ENCODE measurements around the gene ATP9B. TPM values are rescaled to one million over a fixed set of nuclear protein-coding genes. Genes with fewer than 3 reads are reported as not detected.
"Not testable (repeated sequence)": the region's sequence is repeated elsewhere in the genome, so short reads cannot be mapped to it uniquely, and the experiment has no call there.

Gene ATP9B
- total RNA-seq, 1 donor from 2014 or later: 18.7 TPM

- no peak for DNase-seq (ENCODE audit: low read depth)
Observed at GRCh38 chr18:79229431-79229830, 160.2 kb downstream of the ATP9B start.

- DNase-seq (ENCODE audit: low read depth): no peak
Observed at GRCh38 chr18:79234438-79234837, 165.2 kb downstream of the ATP9B start.

DNA sequence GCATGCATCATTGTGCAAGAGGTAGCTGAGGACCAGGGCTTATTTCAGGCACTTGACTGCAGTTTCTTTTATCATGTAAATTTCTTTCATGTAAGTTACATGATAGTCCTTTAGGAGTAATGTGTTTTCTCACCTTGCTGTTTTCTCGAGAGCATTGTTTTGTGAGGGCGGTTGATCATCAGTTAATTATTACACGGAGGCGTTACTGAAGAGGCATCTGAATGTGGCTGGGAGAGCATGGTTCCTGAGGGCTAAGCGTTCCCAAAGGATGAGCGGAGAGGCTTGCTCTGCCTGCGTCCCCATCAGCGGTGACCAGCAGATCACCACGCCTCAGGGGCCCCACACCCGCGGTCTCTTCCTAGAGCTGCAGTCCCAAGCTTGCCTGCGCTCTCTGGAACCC is 170.4 kb downstream of the ATP9B start:
- DNase-seq (ENCODE audit: low read depth): no peak

- no peak for DNase-seq (ENCODE audit: low read depth)
Observed at GRCh38 chr18:79241755-79242154, 172.6 kb downstream of the ATP9B start.

DNA sequence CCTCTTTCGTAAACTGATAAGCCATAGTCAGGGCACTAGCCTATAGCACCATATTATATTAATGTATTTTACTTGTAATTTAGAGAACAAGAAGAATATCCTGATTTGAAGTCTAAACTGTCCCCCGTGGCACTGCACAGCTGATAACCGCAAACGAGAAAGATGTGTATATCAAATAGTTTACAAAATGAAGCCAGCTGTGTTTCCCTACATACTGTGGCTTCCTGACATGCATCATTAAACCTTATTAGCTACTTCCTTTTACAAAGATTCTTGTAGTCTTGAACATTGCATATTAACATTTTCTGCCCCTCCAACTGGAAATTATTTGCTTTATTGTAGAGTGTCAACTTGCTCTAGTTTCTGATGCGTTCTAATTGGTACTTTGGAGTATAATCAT is 173.1 kb downstream of the ATP9B start:
- no peak for DNase-seq (ENCODE audit: low read depth)

GRCh38 chr18:79245517-79246001 is 176.4 kb downstream of the ATP9B start:
- DNase-seq (ENCODE audit: low read depth): no peak

DNA sequence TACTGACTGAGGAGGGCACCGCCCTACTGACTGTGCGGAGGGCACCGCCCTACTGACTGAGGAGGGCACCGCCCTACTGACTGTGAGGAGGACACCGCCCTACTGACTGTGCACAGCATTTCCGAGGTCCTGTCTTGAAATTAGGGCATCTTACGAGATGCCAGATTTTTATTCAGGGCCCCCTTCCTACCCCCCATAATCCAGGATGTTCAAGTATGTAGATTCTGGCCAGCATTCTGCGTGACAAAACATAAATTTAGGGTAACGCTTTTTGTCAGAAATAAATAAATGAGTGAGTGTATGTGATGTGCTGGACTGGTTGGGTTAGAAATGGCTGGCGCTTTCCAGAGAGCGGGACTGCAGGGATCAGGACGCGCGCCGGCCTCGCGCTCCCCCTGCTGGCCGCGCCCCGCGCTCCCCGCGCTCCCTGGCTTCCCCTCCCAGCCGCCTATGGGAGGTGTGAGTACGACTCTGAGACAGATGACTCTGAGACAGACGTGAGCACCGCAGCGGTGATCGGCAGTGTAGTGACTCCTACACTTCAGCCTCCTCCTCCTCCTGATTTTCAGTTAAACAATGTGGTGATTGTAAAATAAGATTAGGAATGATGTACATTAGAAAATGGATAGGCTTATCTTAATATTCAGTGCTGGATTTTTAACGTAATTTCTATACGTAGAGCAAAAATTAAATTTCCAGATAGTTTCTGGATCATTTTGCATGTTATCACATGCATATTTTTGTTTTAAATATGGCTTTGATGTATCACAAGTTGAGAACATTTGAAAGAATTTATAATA is 177.3 kb downstream of the ATP9B start:
- no peak for DNase-seq (ENCODE audit: low read depth)

DNA sequence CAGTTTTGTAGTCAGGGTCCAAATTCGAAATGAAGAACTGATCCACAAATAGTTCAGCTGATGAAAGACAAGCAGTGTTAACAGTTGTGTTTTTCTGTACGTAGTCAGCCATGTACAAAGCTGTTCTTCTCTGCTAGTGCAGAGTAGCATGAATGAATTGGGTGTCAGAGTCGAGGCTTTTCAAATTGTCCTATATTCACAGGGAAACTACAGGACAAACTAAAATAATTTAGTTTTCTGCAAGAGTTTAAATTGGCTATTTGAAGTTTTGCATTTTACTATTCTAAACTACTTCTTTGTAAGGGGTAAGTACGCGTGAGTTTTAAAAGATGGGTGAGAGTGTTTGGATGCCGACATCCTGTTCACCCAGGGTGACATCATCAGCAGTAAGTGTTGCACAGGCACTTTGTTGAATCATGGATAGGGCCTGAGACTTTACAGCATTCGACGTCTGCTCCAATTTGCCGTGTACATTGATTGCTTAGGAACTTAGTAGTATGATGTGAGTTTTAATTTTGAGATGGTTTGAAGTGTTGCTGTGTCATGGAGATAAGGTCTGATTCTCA is 179.4 kb downstream of the ATP9B start:
- no peak for DNase-seq (ENCODE audit: low read depth)

DNA sequence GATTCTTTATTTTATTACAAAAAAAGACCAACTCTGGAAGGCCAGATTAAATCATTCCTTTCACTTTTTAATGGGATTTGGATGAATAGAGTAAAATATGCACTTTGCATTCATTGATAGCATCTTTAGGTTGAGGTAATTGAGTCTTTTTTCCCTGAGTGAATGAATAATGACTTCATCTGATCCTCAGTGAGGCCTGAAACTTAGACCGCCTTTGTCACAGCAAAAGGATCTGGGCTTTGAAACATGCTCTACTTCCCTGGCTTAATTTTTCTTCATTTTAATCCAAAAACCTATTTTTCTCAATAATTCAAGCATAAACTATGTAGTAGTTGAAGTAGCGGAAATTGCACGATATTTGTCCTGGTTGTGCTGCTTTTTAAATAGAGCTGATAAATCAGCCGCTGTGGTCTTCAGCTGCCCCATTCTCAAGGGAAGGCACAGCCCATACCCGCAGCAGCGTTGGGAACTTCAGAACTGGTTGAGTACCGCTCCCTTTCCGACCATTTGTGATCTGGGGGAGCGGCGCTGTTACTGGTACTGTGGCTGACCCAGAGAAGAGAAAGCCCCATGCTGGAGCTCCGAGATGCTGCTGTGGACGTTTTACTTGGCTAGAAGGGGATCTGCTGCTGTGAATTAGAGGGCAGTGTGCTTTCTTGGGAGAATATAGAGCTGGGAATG is 181.2 kb downstream of the ATP9B start:
- DNase-seq (ENCODE audit: low read depth): no peak

DNA sequence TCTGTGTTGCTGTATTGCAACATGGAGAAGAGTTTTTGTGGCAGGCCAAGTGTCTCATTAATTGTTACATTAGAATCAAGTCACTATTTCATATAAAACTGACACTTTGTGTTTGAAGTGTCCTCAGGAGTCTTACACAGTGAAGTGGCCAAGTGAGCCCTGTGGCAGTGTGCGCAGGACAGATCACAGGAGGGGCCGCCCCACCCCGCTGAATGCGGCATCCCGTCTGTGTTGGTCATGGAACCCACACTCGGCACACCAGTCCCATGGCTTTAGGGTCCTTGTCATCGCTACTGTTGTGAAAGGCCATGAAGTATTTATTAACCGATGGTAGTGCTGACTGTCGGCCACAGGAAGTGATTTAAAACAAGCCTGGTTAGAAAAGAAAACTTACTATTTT is 181.8 kb downstream of the ATP9B start:
- no peak for DNase-seq (ENCODE audit: low read depth)

DNA sequence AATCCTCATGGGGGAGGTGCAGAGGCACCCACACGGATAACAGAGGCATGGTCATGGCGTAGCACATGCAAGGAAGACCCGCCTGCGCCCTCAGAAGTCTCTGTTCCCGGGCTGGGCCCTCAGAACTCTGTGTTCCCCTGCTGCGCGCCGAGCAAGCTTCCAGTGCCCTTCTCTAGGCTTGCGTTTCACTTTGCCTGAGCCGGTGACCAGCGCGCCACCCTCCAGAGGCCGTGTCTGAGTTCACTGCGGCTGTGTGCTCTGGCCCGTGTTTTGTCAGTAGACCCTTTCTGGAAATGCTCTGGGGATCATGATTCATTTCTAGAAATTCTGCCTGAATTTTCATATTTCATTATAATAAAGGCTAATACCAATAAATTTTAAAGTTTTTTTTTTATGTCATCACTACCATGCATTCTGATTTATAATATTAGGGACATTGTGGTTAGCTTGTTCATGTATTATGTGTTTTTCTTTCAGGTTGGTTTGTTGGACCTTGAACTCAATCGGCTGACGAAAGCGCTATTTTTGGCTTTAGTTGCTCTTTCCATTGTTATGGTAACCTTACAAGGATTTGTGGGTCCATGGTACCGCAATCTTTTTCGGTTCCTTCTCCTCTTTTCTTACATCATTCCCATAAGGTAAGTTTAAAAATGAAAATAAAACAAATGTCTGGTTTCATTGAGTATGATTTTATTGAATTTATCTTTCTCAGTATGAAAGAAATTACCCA is 183.9 kb downstream of the ATP9B start:
- DNase-seq (ENCODE audit: low read depth): no peak

GRCh38 chr18:79257480-79257879 is 188.3 kb downstream of the ATP9B start:
- DNase-seq (ENCODE audit: low read depth): no peak

- DNase-seq (ENCODE audit: low read depth): no peak
Observed at GRCh38 chr18:79258447-79258846, 189.3 kb downstream of the ATP9B start.

- no peak for DNase-seq (ENCODE audit: low read depth)
Observed at GRCh38 chr18:79259218-79259617, 190.0 kb downstream of the ATP9B start.

DNA sequence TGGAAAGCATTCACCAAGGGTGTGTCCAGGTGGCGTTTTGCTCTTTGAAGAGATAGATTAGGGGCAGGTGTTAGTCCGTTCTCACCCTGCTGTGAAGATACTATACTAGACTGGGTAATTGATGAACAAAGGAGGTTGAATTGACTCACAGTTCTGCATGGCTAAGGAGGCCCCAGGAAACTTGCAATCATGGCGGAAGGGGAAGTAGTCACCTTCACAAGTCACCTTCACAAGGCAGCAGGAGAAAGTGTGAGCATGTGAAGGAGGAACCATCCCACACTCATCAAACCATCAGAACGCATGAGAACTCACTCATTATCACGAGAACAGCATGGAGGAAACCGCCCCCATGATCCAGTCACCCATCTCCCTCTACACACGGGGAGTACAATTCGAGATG is 190.8 kb downstream of the ATP9B start:
- DNase-seq (ENCODE audit: low read depth): no peak

GRCh38 chr18:79260510-79260909 is 191.3 kb downstream of the ATP9B start:
- DNase-seq (ENCODE audit: low read depth): no peak

GRCh38 chr18:79265068-79265467 is 195.9 kb downstream of the ATP9B start:
- DNase-seq (ENCODE audit: low read depth): not testable (repeated sequence)

DNA sequence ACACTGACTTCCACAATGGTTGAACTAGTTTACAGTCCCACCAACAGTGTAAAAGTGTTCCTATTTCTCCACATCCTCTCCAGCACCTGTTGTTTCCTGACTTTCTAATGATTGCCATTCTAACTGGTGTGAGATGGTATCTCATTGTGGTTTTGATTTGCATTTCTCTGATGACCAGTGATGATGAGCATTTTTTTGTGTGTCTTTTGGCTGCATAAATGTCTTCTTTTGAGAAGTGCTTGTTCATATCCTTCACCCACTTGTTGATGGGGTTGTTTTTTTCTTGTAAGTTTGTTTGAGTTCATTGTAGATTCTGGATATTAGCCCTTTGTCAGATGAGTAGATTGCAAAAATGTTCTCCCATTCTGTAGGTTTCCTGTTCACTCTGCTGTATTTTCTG is 202.6 kb downstream of the ATP9B start:
- DNase-seq (ENCODE audit: low read depth): not testable (repeated sequence)

DNA sequence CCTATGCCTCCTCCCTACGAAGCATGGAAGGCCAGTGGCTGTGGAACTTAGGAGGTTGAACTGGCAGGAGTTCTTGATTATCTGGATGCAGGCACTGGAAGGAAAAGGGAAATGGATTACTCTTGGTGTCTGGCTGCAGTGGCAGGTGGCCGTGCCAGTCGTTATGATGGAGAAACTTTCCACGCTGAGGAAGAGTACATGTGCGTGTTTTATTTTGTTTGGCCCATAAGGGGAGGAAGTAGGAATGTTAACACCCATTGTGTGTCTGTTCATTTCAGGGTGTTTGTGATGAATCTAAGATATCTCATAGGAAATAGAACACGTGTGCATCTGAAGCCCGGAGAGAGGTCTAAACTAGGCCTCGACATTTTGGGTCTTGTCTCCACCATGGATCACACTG is 203.7 kb downstream of the ATP9B start:
- no peak for DNase-seq (ENCODE audit: low read depth)

GRCh38 chr18:79274823-79275222 is 205.6 kb downstream of the ATP9B start:
- no peak for DNase-seq (ENCODE audit: low read depth)

- DNase-seq (ENCODE audit: low read depth): peak; percentile 1
Observed at GRCh38 chr18:79275461-79275860, 206.3 kb downstream of the ATP9B start.

- DNase-seq (ENCODE audit: low read depth): no peak
Observed at GRCh38 chr18:79275992-79276391, 206.8 kb downstream of the ATP9B start.
